Hematopoietic multipotent progenitor cell treated with erythropoietin and hydrocortisone succinate and interleukin-3 and kit ligand, for 15 days (in vitro differentiated cells): ENCODE results near the gene PTPRD.

ENCODE experiments used
- DNase-seq: peaks from one replicate; pipeline ENCODE4 v3.0.0-alpha.2; 2015; ENCODE audit warnings: low spot score

PTPRD gene

GRCh38 chr9:8769153-8769552 is 1843.6 kb downstream of the PTPRD start:
- no peak for DNase-seq

DNA sequence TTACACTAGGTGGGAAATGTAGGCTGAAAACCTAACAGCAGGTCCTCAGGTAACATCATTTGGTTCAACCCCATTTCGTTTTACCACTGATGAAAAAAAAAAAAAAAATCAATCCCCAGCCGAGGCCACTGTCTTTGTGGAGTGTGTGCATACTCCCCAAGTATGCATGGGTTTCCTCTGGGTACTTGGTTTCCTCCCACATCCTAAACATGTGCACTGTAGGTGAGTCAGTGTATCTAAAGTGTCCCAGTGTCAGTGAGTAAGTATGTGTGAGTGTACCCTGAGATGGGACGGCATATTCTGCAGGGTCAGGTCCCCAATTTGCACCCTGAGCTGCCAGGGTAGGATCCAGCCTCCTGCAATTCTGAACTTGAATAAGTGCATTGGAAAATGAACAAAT is 1846.7 kb downstream of the PTPRD start:
- no peak for DNase-seq

- DNase-seq, result no peak
Measured at GRCh38 chr9:8764051-8764450, 1848.8 kb downstream of the PTPRD start.

GRCh38 chr9:8762479-8763085 is 1850.2 kb downstream of the PTPRD start:
- DNase-seq, result no peak

- DNase-seq, result no peak
Measured at GRCh38 chr9:8760000-8760767, 1852.6 kb downstream of the PTPRD start.

DNA sequence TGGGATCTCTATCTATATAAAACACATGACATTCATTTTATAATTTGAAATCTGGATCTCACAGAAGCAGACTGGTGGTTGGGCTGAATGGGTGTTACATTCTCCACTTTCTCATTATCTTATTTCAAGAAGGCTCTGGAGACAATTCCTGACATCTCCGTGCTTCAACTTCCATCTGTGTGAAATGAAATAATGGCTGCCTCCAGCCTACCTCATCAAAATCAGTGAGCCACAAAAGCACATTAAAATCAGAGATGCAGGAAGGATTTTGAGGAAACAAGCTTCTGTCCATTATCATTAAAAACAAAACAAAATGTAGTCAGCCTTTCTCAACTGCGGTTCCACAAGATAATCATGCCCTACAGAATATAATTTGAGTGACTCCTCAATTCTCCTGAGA is 1854.9 kb downstream of the PTPRD start:
- no peak for DNase-seq

GRCh38 chr9:8754751-8755150 is 1858.1 kb downstream of the PTPRD start:
- no peak for DNase-seq

- no peak for DNase-seq
Measured at GRCh38 chr9:8751406-8751930, 1861.3 kb downstream of the PTPRD start.

DNA sequence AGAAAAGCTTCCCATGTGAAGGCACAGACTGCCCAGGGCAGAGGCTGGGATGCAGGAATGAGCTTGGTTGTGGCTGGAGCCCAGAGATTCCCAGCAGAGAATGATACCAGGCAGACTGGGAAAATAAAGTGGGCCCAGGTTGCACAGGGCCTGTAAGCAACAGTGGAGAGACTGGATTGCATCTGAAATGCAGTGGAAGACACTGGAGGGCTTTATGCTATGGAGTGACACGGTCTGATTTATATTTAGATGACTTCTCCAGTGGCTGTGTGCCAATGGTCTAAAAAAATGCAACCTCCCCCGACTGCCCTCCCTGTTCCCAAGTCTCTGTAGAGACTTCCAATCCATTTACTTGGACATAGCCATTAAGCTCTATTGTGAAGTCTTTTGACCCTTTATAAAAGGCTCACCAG is 1862.2 kb downstream of the PTPRD start:
- DNase-seq, result no peak

DNA sequence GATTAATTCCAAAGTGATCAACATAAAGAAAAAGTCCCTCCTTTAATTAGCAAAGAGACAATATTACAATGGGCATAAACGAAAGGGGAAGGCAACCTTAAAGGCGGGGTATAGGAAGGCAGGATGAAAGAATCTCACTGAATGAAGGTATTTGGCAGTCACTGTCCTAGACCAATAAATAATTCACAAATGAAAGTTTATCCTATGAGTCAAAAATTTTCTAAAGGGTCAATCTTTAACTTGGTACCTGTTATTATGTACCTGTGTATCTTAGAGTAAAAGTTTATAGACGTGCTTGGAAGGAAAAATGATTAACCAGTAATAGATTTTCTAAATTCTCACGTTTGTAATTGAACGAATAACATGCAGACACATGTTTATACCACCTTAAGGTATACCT is 1867.5 kb downstream of the PTPRD start:
- DNase-seq, result no peak

- DNase-seq, result no peak
Measured at GRCh38 chr9:8738945-8739344, 1873.9 kb downstream of the PTPRD start.

DNA sequence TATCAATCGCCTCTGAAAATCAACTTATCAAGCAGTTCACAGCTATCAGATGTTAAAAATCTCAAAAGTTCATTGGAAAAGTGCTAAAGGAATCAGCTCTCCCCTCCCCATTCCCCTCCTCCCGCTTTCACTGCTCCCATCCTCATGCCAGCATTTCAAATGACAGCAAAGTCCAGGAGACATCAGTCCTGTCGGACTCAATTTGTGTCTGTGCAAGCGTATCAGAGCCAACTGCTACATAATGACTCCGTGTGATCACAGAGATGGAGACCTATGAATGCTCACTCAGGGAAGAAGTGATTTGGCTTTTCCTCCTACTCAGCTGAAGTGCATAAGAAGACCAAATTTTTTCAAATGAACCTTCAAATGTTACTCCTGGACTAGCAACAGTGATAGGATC is 1876.0 kb downstream of the PTPRD start:
- no peak for DNase-seq

DNA sequence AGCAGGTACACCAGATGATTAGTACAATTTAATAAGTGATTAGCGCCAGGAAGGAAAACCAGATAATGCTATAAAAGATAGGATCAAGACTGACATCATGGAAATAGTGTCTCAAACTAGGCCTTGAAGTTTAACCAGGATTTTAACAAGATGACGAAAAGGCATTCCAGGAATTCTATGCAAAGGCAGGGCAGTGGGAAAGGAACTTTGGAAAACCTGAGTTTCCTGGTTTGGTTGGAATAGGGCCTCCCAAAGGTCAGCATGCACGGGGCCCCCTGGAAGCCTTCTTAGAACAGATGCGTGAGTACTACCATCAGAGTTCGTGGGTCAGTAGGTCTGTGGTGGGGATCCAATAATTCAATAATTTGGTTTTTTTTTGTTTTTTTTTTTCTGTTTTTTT is 1878.0 kb downstream of the PTPRD start:
- no peak for DNase-seq

DNA sequence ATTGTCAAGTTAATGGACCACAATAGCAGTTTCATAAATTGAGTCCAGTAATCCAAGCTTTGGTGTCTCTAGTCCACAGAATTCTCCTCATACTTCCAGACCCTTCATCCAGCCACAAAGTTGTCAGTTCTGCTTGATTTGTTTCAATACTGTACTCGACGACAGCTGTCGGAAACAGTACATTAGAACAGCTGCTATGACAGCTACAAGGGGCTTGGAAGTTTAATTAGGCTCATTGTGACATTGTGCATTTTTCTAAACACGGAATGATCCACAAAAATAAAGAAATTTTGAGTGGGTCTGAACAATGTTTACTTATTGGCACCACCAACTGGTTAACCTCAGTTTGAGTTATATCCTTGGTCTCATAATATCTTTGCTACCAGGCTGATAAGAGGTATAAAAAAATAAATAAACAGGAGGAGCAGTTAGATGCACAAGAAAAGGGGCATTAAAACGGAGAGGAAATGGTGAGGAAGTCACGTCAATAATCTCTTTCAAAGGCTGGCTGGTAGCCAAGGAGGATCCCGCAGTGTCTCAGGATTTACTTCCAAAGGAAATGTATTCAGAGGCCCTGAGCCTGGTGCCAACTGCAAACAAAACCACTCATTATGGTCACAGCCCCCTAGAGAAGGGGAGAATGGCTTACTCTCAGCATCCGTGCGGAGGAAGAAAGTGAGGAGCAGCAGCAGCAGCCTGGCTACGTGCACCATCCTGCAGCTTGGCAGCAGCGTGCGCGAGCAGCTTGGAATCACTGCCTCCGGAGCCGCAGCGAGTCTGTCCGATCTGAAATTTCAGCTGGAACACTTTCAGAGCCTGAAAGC is 1879.5 kb downstream of the PTPRD start:
- no peak for DNase-seq

DNA sequence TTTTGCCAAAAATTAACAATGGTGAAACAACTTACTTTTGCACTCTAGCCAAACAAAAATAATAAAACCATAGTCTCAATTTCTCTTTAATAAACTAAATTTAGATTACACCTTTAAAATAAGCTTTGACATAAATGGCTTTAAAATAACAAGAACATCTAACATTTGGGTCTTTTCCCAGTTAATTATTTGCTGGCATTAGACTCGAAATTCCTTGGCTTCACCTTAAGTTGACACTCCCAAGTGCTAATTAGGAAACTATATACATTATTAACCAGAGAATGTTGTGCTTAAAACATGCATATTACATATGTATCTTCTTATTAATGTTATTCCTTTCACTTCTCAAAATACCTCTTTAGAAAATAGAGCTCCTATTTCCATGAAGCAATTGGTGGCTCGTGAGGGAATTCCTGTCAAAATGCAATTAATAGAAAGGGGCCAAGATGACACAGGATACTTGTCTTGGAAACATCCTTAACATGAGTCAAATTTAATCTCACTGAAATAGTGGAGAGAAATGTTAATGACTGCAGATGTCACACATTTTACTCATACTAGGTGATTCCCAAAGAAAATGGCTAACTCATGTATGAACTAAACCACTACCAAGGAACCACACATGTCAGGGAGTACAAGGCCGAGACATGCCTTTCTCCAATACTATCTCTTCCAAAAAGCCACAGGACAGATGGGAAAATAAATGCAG is 1880.3 kb downstream of the PTPRD start:
- DNase-seq, result no peak

DNA sequence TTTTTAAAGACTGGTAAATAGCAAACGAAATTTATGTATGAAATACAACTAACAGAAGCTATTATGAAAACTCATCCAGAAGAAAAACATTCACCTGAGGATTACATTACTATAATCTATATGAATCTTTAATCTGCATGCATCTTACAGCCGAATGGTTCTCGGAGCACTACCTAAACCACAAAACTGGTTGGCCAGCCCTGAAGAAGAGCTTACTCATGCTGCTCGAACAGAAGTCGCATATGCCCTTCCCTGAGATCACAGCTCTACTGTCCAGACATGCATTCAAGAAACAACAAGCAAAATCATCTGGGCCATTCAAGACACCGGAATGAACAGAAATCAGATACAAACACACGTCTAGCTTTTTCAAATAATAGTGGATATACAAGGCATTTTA is 1882.2 kb downstream of the PTPRD start:
- no peak for DNase-seq

DNA sequence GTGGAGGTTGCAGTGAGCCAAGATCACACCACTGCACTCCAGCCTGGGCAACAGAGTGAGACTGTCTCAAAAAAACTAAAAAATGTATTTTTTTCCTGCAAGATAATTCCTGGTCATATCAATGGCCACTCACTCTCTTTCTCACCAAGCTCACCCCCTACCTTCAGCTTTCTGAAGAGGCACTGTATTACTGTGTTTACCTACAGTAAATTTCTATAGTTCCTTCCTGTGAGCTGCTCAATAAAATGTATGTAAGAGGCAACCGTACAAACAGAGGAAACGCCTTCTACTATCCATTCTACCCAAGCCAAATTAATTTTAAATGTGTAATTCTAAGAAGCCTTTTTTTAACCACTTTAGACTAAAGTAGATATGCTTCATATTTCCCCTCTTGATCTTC is 1883.9 kb downstream of the PTPRD start:
- no peak for DNase-seq

DNA sequence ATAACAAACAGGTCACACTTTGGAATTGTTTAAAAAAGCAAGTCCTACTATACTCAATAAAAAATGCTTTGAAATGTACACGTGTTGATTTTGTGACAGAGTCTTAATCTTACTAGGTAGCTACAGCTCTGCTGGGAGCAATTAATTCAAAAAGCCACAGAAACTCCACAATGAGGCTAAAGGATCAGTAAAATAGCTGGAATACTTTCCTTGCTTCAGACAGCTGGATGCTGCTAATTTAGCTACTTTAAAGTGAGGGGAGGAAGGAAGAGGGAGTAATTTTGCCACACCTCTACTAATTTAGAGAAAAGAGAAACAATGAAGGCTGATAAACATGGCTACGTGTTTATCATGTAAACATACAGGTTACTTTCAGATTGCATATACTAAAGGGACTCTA is 1885.6 kb downstream of the PTPRD start:
- DNase-seq, result no peak

- DNase-seq, result no peak
Measured at GRCh38 chr9:8726692-8727091, 1886.1 kb downstream of the PTPRD start.

GRCh38 chr9:8725635-8726034 is 1887.2 kb downstream of the PTPRD start:
- DNase-seq, result no peak

- DNase-seq, result no peak
Measured at GRCh38 chr9:8724284-8725018, 1888.4 kb downstream of the PTPRD start.

DNA sequence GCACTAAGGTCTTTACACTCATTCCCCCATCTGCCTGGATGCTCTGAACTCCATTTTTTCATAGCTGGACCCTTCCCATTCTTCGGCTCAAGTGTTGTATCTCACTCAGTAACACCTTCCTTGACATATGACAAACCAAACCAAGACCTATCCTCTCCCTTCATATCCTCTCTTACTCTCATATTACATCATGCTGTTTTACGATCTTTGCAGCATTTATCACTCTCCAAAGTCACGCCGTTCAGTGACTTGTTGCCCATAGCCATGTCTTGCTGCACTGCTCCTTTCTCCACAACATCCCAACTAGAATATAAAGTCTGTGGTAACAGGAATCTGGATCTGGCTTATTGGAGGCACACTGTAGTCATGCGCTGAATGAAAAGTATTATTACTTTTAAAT is 1889.6 kb downstream of the PTPRD start:
- no peak for DNase-seq
